AML-193 (cell line): ENCODE results near the gene ATAD2B.

Experiments
- DNase-seq, 2 experiments: peaks; one replicate each; lab custom pipeline; 2025; lab: John Stamatoyannopoulos, UW

Gene ATAD2B

DNA sequence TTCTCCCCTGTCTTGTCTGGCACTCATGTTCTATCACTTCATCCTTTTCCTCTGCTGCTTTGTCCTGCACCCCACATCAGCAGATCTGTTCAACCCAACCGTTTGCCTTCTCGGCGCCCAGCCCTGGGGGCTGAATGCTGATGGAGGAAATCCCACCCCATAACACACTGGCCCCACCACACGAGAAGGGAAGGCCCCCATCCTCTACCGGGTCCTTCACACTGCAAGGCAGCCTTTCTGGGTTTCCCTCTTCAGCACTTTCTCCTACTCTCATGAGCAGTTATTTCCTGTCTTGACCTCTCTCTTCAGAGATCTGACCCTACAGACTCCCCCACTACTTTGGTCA is 227.4 kb downstream of the ATAD2B start:
- DNase-seq, result no peak

GRCh38 chr2:23698721-23699579 is 228.0 kb downstream of the ATAD2B start:
- DNase-seq, result no peak
